Right lung (tissue), 5 donors: ENCODE results near the gene NIPBL. TPM values are rescaled to one million over a fixed set of nuclear protein-coding genes. Genes with fewer than 3 reads are reported as not detected.

Experiments
- DNase-seq, 2 donors: peaks; one replicate each; pipeline ENCODE4 v3.0.0-alpha.2; 2013
- polyA plus RNA-seq, 5 donors: library from polyadenylated mRNA; unstranded; fragments of 120-200 nt; gene quantifications; one replicate each; pipeline versions ENCODE4 v1.2.1 to v1.2.3, GENCODE V29; 2013; ENCODE audit warnings: inconsistent platforms in 1 of 5, low replicate concordance in 1 of 5; ENCODE audit not compliant: insufficient read length in 5 of 5, insufficient read depth in 1 of 5

Gene NIPBL
- polyA plus RNA-seq, 5 donors: 49.7 to 75.4 (median 70.3) TPM

GRCh38 chr5:37014321-37014720 lies 137.8 kb downstream of the NIPBL start:
- DNase-seq: no peak

- no peak for DNase-seq
Observed at GRCh38 chr5:37015795-37016666, 139.5 kb downstream of the NIPBL start.

GRCh38 chr5:37028910-37029309 lies 152.3 kb downstream of the NIPBL start:
- no peak for DNase-seq

- no peak for DNase-seq
Observed at GRCh38 chr5:37029436-37029835, 152.9 kb downstream of the NIPBL start.

GRCh38 chr5:37034955-37035354 lies 158.4 kb downstream of the NIPBL start:
- no peak for DNase-seq

- no peak for DNase-seq
Observed at GRCh38 chr5:37037840-37038239, 161.3 kb downstream of the NIPBL start.

- DNase-seq: no peak
Observed at GRCh38 chr5:37039824-37040223, 163.3 kb downstream of the NIPBL start.

GRCh38 chr5:37043693-37044092 lies 167.1 kb downstream of the NIPBL start:
- DNase-seq: no peak

GRCh38 chr5:37044120-37044519 lies 167.6 kb downstream of the NIPBL start:
- DNase-seq: no peak

GRCh38 chr5:37045703-37046102 lies 169.1 kb downstream of the NIPBL start:
- DNase-seq: no peak

- DNase-seq: no peak
Observed at GRCh38 chr5:37047947-37048346, 171.4 kb downstream of the NIPBL start.

- DNase-seq: no peak
Observed at GRCh38 chr5:37054391-37054790, 177.8 kb downstream of the NIPBL start.

- DNase-seq: no peak
Observed at GRCh38 chr5:37055383-37055990, 178.9 kb downstream of the NIPBL start.

- DNase-seq: no peak
Observed at GRCh38 chr5:37056762-37057161, 180.2 kb downstream of the NIPBL start.

- no peak for DNase-seq
Observed at GRCh38 chr5:37060030-37060429, 183.5 kb downstream of the NIPBL start.

GRCh38 chr5:37063739-37064138 lies 187.2 kb downstream of the NIPBL start:
- no peak for DNase-seq

GRCh38 chr5:37064442-37064841 lies 187.9 kb downstream of the NIPBL start:
- DNase-seq: no peak

- no peak for DNase-seq
Observed at GRCh38 chr5:37071487-37071886, 194.9 kb downstream of the NIPBL start.

- DNase-seq: no peak
Observed at GRCh38 chr5:37071901-37072581, 195.5 kb downstream of the NIPBL start.

- no peak for DNase-seq
Observed at GRCh38 chr5:37075399-37075950, 198.9 kb downstream of the NIPBL start.

- DNase-seq: no peak
Observed at GRCh38 chr5:37077146-37077545, 200.6 kb downstream of the NIPBL start.

- DNase-seq: no peak
Observed at GRCh38 chr5:37080697-37081096, 204.1 kb downstream of the NIPBL start.
